Dedifferentiated amniotic fluid mesenchymal stem cell (primary cell): ENCODE results near the gene CPZ.
A peak's percentile ranks its signal among the peaks of the same experiment; 100 is the strongest.

Experiments used
- DNase-seq: peaks from one replicate; pipeline ENCODE4 v3.0.0-alpha.2; 2016; ENCODE audit errors: extremely low spot score

Gene CPZ

GRCh38 chr4:8581094-8581861 lies 11.3 kb upstream of the CPZ start:
- DNase-seq: no peak

- DNase-seq: no peak
These were observed 10.5 kb upstream of the CPZ start for GRCh38 chr4:8582016-8582415.

GRCh38 chr4:8582436-8582835 lies 10.1 kb upstream of the CPZ start:
- no peak for DNase-seq

GRCh38 chr4:8582941-8583654 lies 9.5 kb upstream of the CPZ start:
- no peak for DNase-seq

- DNase-seq: no peak
These were observed 8.9 kb upstream of the CPZ start for GRCh38 chr4:8583655-8584025.

- no peak for DNase-seq
These were observed 7.4 kb upstream of the CPZ start for GRCh38 chr4:8585186-8585585.

- DNase-seq: no peak
These were observed 6.8 kb upstream of the CPZ start for GRCh38 chr4:8585721-8586212.

- DNase-seq: no peak
These were observed 6.3 kb upstream of the CPZ start for GRCh38 chr4:8586246-8586645.

GRCh38 chr4:8586671-8587468 lies 5.7 kb upstream of the CPZ start:
- DNase-seq: no peak

- no peak for DNase-seq
These were observed 4.9 kb upstream of the CPZ start for GRCh38 chr4:8587469-8588195.

GRCh38 chr4:8588196-8588470 lies 4.4 kb upstream of the CPZ start:
- no peak for DNase-seq

GRCh38 chr4:8589336-8589735 lies 3.2 kb upstream of the CPZ start:
- no peak for DNase-seq

GRCh38 chr4:8589823-8590545 lies 2.6 kb upstream of the CPZ start:
- DNase-seq: no peak

GRCh38 chr4:8590546-8590880 lies 2.1 kb upstream of the CPZ start:
- DNase-seq: no peak

GRCh38 chr4:8591114-8591513 lies 1.5 kb upstream of the CPZ start:
- DNase-seq: no peak

GRCh38 chr4:8591626-8592365 lies 769 bp upstream of the CPZ start:
- DNase-seq: no peak

- DNase-seq: no peak
These were observed 915 bp downstream of the CPZ start for GRCh38 chr4:8593264-8594096.

GRCh38 chr4:8594097-8595038 lies 1.8 kb downstream of the CPZ start:
- DNase-seq: peak; percentile 65
